Tibial nerve (tissue), 4 donors: ENCODE data around the gene SLC6A6.

Experiments used
- CTCF ChIP-seq, 5 experiments: fragments of 200-600 bp in 3 of 5; fragments of 450-650 bp in 2 of 5; sonication (generic) in 3 of 5; IDR thresholded peaks; one replicate each; pipeline ENCODE4 v1.5.1; 2016 to 2019; ENCODE audit warnings: antibody characterized with exemption in 5 of 5, mild to moderate bottlenecking in 3 of 5, moderate library complexity in 2 of 5
- EP300 ChIP-seq, 2 donors: sonication (generic); formaldehyde crosslinking; IDR thresholded peaks; one replicate each; pipeline ENCODE4 v1.6.1; 2017; ENCODE audit warnings: antibody characterized with exemption in 2 of 2, mild to moderate bottlenecking in 1 of 2
- POLR2A ChIP-seq, 2 donors: fragments of 450-650 bp; IDR thresholded peaks; one replicate each; pipeline ENCODE4 v1.6.1; 2017; ENCODE audit warnings: antibody characterized with exemption in 2 of 2, mild to moderate bottlenecking in 2 of 2, moderate library complexity in 2 of 2

GRCh38 chr3:14525685-14526631 lies 123.6 kb downstream of the SLC6A6 start:
- TF ChIP-seq CTCF (IDR thresholded peaks at IDR 0.05) (no peak), POLR2A (IDR thresholded peaks at IDR 0.05) (no peak), EP300 (IDR thresholded peaks at IDR 0.05) (no peak)
